ENCODE measurements around the gene NXPH3. TPM values are rescaled to one million over a fixed set of nuclear protein-coding genes. Genes with fewer than 3 reads are reported as not detected.

NXPH3 gene
- total and polyA plus RNA-seq, 8 donors: 0.19 to 1.1 (median 0.33) TPM

- FAIRE-seq: no peak
- ATAC-seq: no peak
Measured at GRCh38 chr17:49555495-49556222, 20.0 kb upstream of the NXPH3 start.

GRCh38 chr17:49556223-49556943 is 19.3 kb upstream of the NXPH3 start:
- Histone ChIP-seq H3K4me3 (peak overlapping the region in 1 of 4 donors; percentile 20), H3K27ac (no peak overlapping the region), H3K27me3 (no peaks in the 10 kb centered on the region), H3K36me3 (no peaks in the 10 kb centered on the region), H3K4me1 (no peaks in the 10 kb centered on the region), H3K9me3 (no peaks in the 10 kb centered on the region)
- TF ChIP-seq CTCF (IDR thresholded peaks at IDR 0.05): peak; percentile 95 to 99 (median 98)
- FAIRE-seq (no peak), DNase-seq (peak; percentile 48 to 96 (median 81)), ATAC-seq (peak; percentile 92 to 97 (median 94))
- 13 to 16% methylated on average over 29 to 30 of the region's 30 CpGs for WGBS, 2 donors
- intact Hi-C loops (cut with DNase I): loop anchor here in 2 of 3 donors (10.0 kb wide), 2 partner anchors 122 to 232 kb away; no protein-coding TSS in a partner anchor

More at GRCh38 chr17:49555495-49556222, 20.0 kb upstream of the NXPH3 start:
- Histone ChIP-seq H3K9me3 (no peaks in the 10 kb centered on the region), H3K27me3 (no peaks in the 10 kb centered on the region), H3K4me3 (peak overlapping the region in 1 of 4 donors; percentile 20), H3K4me1 (no peaks in the 10 kb centered on the region), H3K27ac (no peak overlapping the region), H3K36me3 (no peaks in the 10 kb centered on the region)
- intact Hi-C loops (cut with DNase I): loop anchor here in 2 of 3 donors (10.0 kb wide), 2 partner anchors 121 to 231 kb away; no protein-coding TSS in a partner anchor
- peak in 2 of 6 donors; percentile 40 to 52 for DNase-seq
- no peak for TF ChIP-seq CTCF (IDR thresholded peaks at IDR 0.05)
- WGBS, 2 donors: 64 to 67% methylated on average over 19 of the region's 19 CpGs

- FAIRE-seq (no peak), DNase-seq (no peak), ATAC-seq (peak; percentile 47 to 76 (median 67))
- WGBS, 2 donors: 13% methylated on average over 9 of the region's 9 CpGs
- Histone ChIP-seq H3K27ac (no peak overlapping the region), H3K36me3 (no peaks in the 10 kb centered on the region), H3K9me3 (no peaks in the 10 kb centered on the region), H3K4me1 (no peaks in the 10 kb centered on the region), H3K27me3 (no peaks in the 10 kb centered on the region), H3K4me3 (no peak overlapping the region)
- peak in 3 of 4 donors; percentile 8 to 23 (median 12) for TF ChIP-seq CTCF (IDR thresholded peaks at IDR 0.05)
- intact Hi-C loops (cut with DNase I): loop anchor here in 2 of 3 donors (10.0 kb wide), 2 partner anchors 123 to 233 kb away; no protein-coding TSS in a partner anchor
Measured at GRCh38 chr17:49557312-49558024, 18.2 kb upstream of the NXPH3 start.

- Histone ChIP-seq H3K27me3 (no peaks in the 10 kb centered on the region), H3K36me3 (no peaks in the 10 kb centered on the region), H3K27ac (no peak overlapping the region), H3K4me3 (no peak overlapping the region), H3K9me3 (no peaks in the 10 kb centered on the region), H3K4me1 (peaks cover 0 to 7% (median 0%) of the 10 kb centered on the region in 3 donors)
- no peak for ATAC-seq
- 76 to 82% methylated on average over 4 of the region's 4 CpGs for WGBS, 2 donors
- no peak for DNase-seq
- intact Hi-C loops (cut with DNase I): no loop called here
- no peak for FAIRE-seq
- no peak for TF ChIP-seq CTCF (IDR thresholded peaks at IDR 0.05)
Measured at GRCh38 chr17:49564638-49565037, 11.0 kb upstream of the NXPH3 start.
